ENCODE results near the gene EXOC2. TPM values are rescaled to one million over a fixed set of nuclear protein-coding genes. Genes with fewer than 3 reads are reported as not detected.

EXOC2 gene
- total and polyA plus RNA-seq, 2 of the 13 experiments (the other 11 are each of a cell fraction or from before 2014, with no cell fraction given): 12.6 to 22.9 TPM

DNA sequence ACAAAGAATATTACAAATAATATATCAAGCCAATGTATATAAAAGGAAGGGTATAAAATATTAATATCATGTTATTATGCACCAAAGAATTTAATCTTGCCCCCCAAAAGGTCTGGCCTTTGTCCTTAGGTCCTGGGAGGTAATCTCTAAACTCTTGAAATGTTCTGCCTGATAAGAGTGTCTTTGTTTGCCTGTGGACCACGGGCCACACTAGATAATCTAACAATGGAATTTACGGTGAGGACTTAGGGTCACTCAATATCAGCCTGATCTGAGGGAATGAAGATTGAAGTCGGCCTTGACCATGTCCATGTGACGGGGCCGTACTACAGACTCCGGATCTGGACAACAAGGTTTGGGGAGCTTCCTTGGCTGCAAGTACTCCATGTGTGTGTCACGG lies 79.0 kb downstream of the EXOC2 start:
- CTCF ChIA-PET (ENCODE audit: low intra/inter-chr PET ratio, low total read pairs): no interaction called here
- no peaks in the 10 kb centered on the region for H3K9me3 ChIP-seq (ENCODE audit: low read length)
- no peak overlapping the region for H3K4me2 ChIP-seq (ENCODE audit: low read depth, low read length)
- H2AFZ ChIP-seq (ENCODE audit: low read length): no peak overlapping the region
- H3K36me3 ChIP-seq (replicated peaks in 1 of 2; ENCODE audit: control insufficient read depth in 1 of 2, insufficient read depth in 2 of 2, low read length in 2 of 2): peaks cover 0 to 10% of the 10 kb centered on the region in 2 experiments; a peak in 3 of 5 replicates
- no peak overlapping the region for H3K9ac ChIP-seq (ENCODE audit: insufficient read depth, low read depth, low read length)
- in situ Hi-C loops (cut with HindIII; ENCODE audit: extremely low pct_ligation_motif_present, low pct_unique_long_range_greater_than_20kb): no loop called here
- TF ChIP-seq, protein P1, sequence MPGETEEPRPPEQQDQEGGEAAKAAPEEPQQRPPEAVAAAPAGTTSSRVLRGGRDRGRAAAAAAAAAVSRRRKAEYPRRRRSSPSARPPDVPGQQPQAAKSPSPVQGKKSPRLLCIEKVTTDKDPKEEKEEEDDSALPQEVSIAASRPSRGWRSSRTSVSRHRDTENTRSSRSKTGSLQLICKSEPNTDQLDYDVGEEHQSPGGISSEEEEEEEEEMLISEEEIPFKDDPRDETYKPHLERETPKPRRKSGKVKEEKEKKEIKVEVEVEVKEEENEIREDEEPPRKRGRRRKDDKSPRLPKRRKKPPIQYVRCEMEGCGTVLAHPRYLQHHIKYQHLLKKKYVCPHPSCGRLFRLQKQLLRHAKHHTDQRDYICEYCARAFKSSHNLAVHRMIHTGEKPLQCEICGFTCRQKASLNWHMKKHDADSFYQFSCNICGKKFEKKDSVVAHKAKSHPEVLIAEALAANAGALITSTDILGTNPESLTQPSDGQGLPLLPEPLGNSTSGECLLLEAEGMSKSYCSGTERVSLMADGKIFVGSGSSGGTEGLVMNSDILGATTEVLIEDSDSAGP (CRISPR knock-in tag; IDR thresholded peaks at IDR 0.05; ENCODE audit: borderline replicate concordance): no peak
- TF ChIP-seq ATAD3A (CRISPR knock-in tag; IDR thresholded peaks at IDR 0.05) (no peak), MLLT10 (CRISPR knock-in tag; IDR thresholded peaks at IDR 0.05) (no peak), NFE2 (CRISPR knock-in tag; IDR thresholded peaks at IDR 0.05) (no peak)
- no peaks in the 10 kb centered on the region for H4K20me1 ChIP-seq (ENCODE audit: insufficient read depth, low read length)
- intact Hi-C loops (cut with micrococcal nuclease; ENCODE audit: unreplicated experiment): no loop called here
- H3K79me2 ChIP-seq (ENCODE audit: insufficient read depth, low read length): no peaks in the 10 kb centered on the region
- H3K27me3 ChIP-seq (ENCODE audit: control insufficient read depth in 1 of 2, insufficient read depth in 2 of 2, low read length in 2 of 2): no peaks in the 10 kb centered on the region
- no peak overlapping the region for H3K4me3 ChIP-seq (replicated peaks in 1 of 3; ENCODE audit: insufficient read depth in 1 of 3, low read depth in 2 of 3, low read length in 3 of 3)
- FAIRE-seq (no peak), DNase-seq (ENCODE audit: low spot score) (no peak), ATAC-seq (no peak)
- 85% methylated on average over 7 of the region's 7 CpGs for WGBS (ENCODE audit: low lambda C conversion rate)
- H3K4me1 ChIP-seq (ENCODE audit: insufficient read depth, low read length): no peaks in the 10 kb centered on the region
- H3K27ac ChIP-seq (ENCODE audit: extremely low read length, insufficient read depth, low read length): no peak overlapping the region
- no TSS peak for BruUV-seq (replicated peaks)
- POLR2A ChIA-PET: no interaction called here

DNA sequence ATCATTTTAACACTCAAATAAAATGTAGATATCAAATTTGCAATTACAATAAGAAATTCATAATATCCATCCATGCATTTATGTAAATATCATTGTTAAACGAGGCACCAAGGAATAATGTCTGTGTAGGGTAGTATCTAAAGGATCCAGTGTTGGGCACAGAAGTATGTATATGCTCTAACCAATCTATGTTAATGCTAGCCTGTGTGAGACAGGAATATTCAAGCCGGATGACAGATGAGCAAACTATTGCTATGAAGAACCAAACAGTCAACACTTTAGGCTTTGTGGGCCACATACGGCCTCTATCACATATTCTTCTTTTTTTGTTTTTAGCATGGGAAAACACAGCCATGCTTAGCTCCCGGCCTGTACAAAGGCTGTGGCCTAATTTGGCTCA lies 81.0 kb downstream of the EXOC2 start:
- H3K79me2 ChIP-seq (ENCODE audit: insufficient read depth, low read length): no peaks in the 10 kb centered on the region
- CTCF ChIA-PET (ENCODE audit: low intra/inter-chr PET ratio, low total read pairs): no interaction called here
- ATAC-seq: no peak
- intact Hi-C loops (cut with micrococcal nuclease; ENCODE audit: unreplicated experiment): no loop called here
- H3K9me3 ChIP-seq (ENCODE audit: low read length): no peaks in the 10 kb centered on the region
- WGBS (ENCODE audit: low lambda C conversion rate): 84% methylated on average over 4 of the region's 4 CpGs
- H2AFZ ChIP-seq (ENCODE audit: low read length): no peak overlapping the region
- no peak overlapping the region for H3K27ac ChIP-seq (ENCODE audit: extremely low read length, insufficient read depth, low read length)
- H4K20me1 ChIP-seq (ENCODE audit: insufficient read depth, low read length): no peaks in the 10 kb centered on the region
- no peaks in the 10 kb centered on the region for H3K4me1 ChIP-seq (ENCODE audit: insufficient read depth, low read length)
- FAIRE-seq: no peak
- POLR2A ChIA-PET: no interaction called here
- peaks cover 0 to 3% of the 10 kb centered on the region in 2 experiments; a peak in 2 of 5 replicates for H3K36me3 ChIP-seq (replicated peaks in 1 of 2; ENCODE audit: control insufficient read depth in 1 of 2, insufficient read depth in 2 of 2, low read length in 2 of 2)
- DNase-seq (ENCODE audit: low spot score): no peak
- no peak overlapping the region for H3K4me2 ChIP-seq (ENCODE audit: low read depth, low read length)
- BruUV-seq (replicated peaks): no TSS peak
- no peak overlapping the region for H3K4me3 ChIP-seq (replicated peaks in 1 of 3; ENCODE audit: insufficient read depth in 1 of 3, low read depth in 2 of 3, low read length in 3 of 3)
- in situ Hi-C loops (cut with HindIII; ENCODE audit: extremely low pct_ligation_motif_present, low pct_unique_long_range_greater_than_20kb): no loop called here
- H3K27me3 ChIP-seq (ENCODE audit: control insufficient read depth in 1 of 2, insufficient read depth in 2 of 2, low read length in 2 of 2): no peaks in the 10 kb centered on the region
- H3K9ac ChIP-seq (ENCODE audit: insufficient read depth, low read depth, low read length): no peak overlapping the region
- TF ChIP-seq ZNF256 (CRISPR knock-in tag; conservative IDR thresholded peaks at IDR 0.05) (no peak), ZNF33B (CRISPR knock-in tag; IDR thresholded peaks at IDR 0.05) (no peak), ELF4 (CRISPR knock-in tag; IDR thresholded peaks at IDR 0.05; ENCODE audit: borderline replicate concordance) (no peak), ZNF557 (CRISPR knock-in tag; IDR thresholded peaks at IDR 0.05) (no peak), TSC22D2 (CRISPR knock-in tag; IDR thresholded peaks at IDR 0.05; ENCODE audit: borderline replicate concordance) (no peak)
- TF ChIP-seq, protein P2, sequence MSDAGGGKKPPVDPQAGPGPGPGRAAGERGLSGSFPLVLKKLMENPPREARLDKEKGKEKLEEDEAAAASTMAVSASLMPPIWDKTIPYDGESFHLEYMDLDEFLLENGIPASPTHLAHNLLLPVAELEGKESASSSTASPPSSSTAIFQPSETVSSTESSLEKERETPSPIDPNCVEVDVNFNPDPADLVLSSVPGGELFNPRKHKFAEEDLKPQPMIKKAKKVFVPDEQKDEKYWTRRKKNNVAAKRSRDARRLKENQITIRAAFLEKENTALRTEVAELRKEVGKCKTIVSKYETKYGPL (CRISPR knock-in tag; IDR thresholded peaks at IDR 0.05): no peak
- TF ChIP-seq, protein P3, sequence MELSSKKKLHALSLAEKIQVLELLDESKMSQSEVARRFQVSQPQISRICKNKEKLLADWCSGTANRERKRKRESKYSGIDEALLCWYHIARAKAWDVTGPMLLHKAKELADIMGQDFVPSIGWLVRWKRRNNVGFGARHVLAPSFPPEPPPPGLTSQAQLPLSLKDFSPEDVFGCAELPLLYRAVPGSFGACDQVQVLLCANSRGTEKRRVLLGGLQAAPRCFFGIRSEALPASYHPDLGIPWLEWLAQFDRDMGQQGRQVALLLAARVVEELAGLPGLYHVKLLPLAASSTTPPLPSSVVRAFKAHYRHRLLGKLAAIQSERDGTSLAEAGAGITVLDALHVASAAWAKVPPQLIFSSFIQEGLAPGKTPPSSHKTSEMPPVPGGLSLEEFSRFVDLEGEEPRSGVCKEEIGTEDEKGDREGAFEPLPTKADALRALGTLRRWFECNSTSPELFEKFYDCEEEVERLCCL (CRISPR knock-in tag; IDR thresholded peaks at IDR 0.05; ENCODE audit: borderline replicate concordance): no peak
- TF ChIP-seq, protein P4, sequence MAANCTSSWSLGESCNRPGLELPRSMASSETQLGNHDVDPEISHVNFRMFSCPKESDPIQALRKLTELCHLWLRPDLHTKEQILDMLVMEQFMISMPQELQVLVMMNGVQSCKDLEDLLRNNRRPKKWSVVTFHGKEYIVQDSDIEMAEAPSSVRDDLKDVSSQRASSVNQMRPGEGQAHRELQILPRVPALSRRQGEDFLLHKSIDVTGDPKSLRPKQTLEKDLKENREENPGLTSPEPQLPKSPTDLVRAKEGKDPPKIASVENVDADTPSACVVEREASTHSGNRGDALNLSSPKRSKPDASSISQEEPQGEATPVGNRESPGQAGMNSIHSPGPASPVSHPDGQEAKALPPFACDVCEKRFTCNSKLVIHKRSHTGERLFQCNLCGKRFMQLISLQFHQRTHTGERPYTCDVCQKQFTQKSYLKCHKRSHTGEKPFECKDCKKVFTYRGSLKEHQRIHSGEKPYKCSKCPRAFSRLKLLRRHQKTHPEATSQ (CRISPR knock-in tag; IDR thresholded peaks at IDR 0.05; ENCODE audit: borderline replicate concordance): no peak
- TF ChIP-seq, protein P5, sequence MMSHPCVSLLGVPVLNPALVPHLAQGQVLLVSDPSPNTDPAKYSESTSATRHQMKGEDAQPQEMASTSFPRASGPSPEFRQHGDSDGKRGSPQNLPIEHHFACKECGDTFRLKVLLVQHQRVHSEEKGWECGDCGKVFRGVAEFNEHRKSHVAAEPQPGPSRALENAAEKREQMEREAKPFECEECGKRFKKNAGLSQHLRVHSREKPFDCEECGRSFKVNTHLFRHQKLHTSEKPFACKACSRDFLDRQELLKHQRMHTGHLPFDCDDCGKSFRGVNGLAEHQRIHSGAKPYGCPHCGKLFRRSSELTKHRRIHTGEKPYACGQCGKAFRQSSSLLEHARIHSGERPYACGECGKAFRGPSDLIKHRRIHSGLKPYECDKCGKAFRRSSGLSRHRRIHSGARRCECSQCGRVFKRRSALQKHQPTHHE (CRISPR knock-in tag; IDR thresholded peaks at IDR 0.05; ENCODE audit: borderline replicate concordance): no peak

All from HepG2 (cell line).